GM20000 (cell line): Measurements from ENCODE around the gene TMEM203.

Experiments used
- DNase-seq: peaks from one replicate; pipeline ENCODE4 v3.0.0; 2012; ENCODE audit warnings: low spot score
- CTCF ChIP-seq: IDR thresholded peaks from 2 replicates; pipeline ENCODE4 v1.5.1; 2012; ENCODE audit warnings: mild to moderate bottlenecking, control low read depth; ENCODE audit errors: extremely low read depth, missing control alignments

The TMEM203 gene

GRCh38 chr9:137178939-137179630, 26.4 kb downstream of the TMEM203 start:
- no peak for TF ChIP-seq CTCF
- DNase-seq, result peak; percentile 27

- no peak for TF ChIP-seq CTCF
- no peak for DNase-seq
Observed at GRCh38 chr9:137178201-137178938, 27.1 kb downstream of the TMEM203 start.

- peak; percentile 5 for TF ChIP-seq CTCF
- DNase-seq, result peak; percentile 81
Observed at GRCh38 chr9:137176302-137177182, 28.9 kb downstream of the TMEM203 start.

- TF ChIP-seq CTCF, result no peak
- DNase-seq, result peak; percentile 54
Observed at GRCh38 chr9:137175345-137175961, 30.0 kb downstream of the TMEM203 start.

GRCh38 chr9:137174722-137175293, 30.6 kb downstream of the TMEM203 start:
- DNase-seq, result peak; percentile 50
- TF ChIP-seq CTCF, result no peak

GRCh38 chr9:137173796-137174664, 31.4 kb downstream of the TMEM203 start:
- no peak for TF ChIP-seq CTCF
- no peak for DNase-seq
